ENCODE measurements around the gene S100A9.

GRCh38 chr1:153379591-153379990, 21.9 kb downstream of the S100A9 start:
- no peak for TF ChIP-seq POLR2A (IDR thresholded peaks at IDR 0.05; ENCODE audit: control extremely low read depth in 1 of 2, low read depth in 2 of 2, low read length in 2 of 2)
- TF ChIP-seq RFX5 (IDR thresholded peaks at IDR 0.05; ENCODE audit: borderline replicate concordance, low read depth, low read length), result no peak
- TF ChIP-seq CTBP2 (IDR thresholded peaks at IDR 0.05; ENCODE audit: borderline replicate concordance, insufficient read depth, insufficient read length, low read length), result no peak
- no peak for TF ChIP-seq TBP (IDR thresholded peaks at IDR 0.05; ENCODE audit: low read depth, low read length)
- TF ChIP-seq ZNF274 (IDR thresholded peaks at IDR 0.05; ENCODE audit: borderline replicate concordance, extremely low read depth, low read length), result no peak
- TF ChIP-seq, protein P1, sequence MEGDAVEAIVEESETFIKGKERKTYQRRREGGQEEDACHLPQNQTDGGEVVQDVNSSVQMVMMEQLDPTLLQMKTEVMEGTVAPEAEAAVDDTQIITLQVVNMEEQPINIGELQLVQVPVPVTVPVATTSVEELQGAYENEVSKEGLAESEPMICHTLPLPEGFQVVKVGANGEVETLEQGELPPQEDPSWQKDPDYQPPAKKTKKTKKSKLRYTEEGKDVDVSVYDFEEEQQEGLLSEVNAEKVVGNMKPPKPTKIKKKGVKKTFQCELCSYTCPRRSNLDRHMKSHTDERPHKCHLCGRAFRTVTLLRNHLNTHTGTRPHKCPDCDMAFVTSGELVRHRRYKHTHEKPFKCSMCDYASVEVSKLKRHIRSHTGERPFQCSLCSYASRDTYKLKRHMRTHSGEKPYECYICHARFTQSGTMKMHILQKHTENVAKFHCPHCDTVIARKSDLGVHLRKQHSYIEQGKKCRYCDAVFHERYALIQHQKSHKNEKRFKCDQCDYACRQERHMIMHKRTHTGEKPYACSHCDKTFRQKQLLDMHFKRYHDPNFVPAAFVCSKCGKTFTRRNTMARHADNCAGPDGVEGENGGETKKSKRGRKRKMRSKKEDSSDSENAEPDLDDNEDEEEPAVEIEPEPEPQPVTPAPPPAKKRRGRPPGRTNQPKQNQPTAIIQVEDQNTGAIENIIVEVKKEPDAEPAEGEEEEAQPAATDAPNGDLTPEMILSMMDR (IDR thresholded peaks at IDR 0.05; ENCODE audit: control extremely low read depth in 1 of 3, insufficient read depth in 1 of 3, low read depth in 1 of 3, low read length in 3 of 3), result no peak
- TF ChIP-seq JUND (IDR thresholded peaks at IDR 0.05; ENCODE audit: low read length), result no peak
- no peak for TF ChIP-seq CHD2 (IDR thresholded peaks at IDR 0.05; ENCODE audit: low read length)
- TF ChIP-seq NANOG (IDR thresholded peaks at IDR 0.05; ENCODE audit: insufficient read depth, low read depth, low read length, poor library complexity, severe bottlenecking), result no peak
- TF ChIP-seq GTF2F1 (IDR thresholded peaks at IDR 0.05; ENCODE audit: borderline replicate concordance, low read depth, low read length), result no peak
- TF ChIP-seq MAX (IDR thresholded peaks at IDR 0.05), result no peak
- no peak for TF ChIP-seq EZH2 (IDR thresholded peaks at IDR 0.05; ENCODE audit: low read depth, low read length, severe bottlenecking)
